HCT116 (cell line): ENCODE results near the gene ADPRS. TPM values are rescaled to one million over a fixed set of nuclear protein-coding genes. Genes with fewer than 3 reads are reported as not detected.

Experiments
- ATAC-seq: fragments of 200-7000 bp; cut with Tn5 transposase; 2 replicates; pipeline ENCODE4 v1.9.1; 2020; ENCODE audit warnings: mild to moderate bottlenecking, moderate library complexity
- BruUV-seq: library from RNA; stranded (reverse); fragments of 400-500 nt; replicated peaks from 2 replicates; lab custom pipeline; 2021; lab: Mats Ljungman, UMichigan
- CTCF ChIA-PET: fragments of 300-600 bp; sonication (Branson Sonifier 250); formaldehyde crosslinking; loops from one replicate; lab custom pipeline; 2021; ENCODE audit warnings: antibody characterized with exemption; lab: Charles Lee
- POLR2A ChIA-PET: fragments of 300-600, 350-600 bp; sonication (Branson Sonifier 250); formaldehyde crosslinking; loops from one replicate; lab custom pipeline; 2021; ENCODE audit warnings: antibody characterized with exemption; lab: Charles Lee
- RAD21 ChIA-PET, 2 experiments: fragments of 300-600 bp; sonication (Branson Sonifier 250); formaldehyde crosslinking; loops; one replicate each; lab custom pipeline; 2023; ENCODE audit warnings: low total read pairs in 2 of 2; ENCODE audit not compliant: uncharacterized antibody in 2 of 2, unreplicated experiment in 2 of 2, low non-redundant PET in 1 of 2; lab: Charles Lee
- DNase-seq: peaks from one replicate; pipeline ENCODE4 v3.0.0-alpha.2; 2010; ENCODE audit warnings: low read depth, low spot score
- H2AFZ ChIP-seq: fragments of 200-600 bp; shearing (Covaris generic), sonication (generic); 2 replicates; pipeline ENCODE4 v1.6.1; 2017; ENCODE audit warnings: low read depth, mixed run types, mixed read lengths, antibody characterized with exemption, low read length; ENCODE audit not compliant: poor library complexity, severe bottlenecking
- H3K27ac ChIP-seq: 2 replicates; pipeline ENCODE4 v1.5.1; 2012; ENCODE audit warnings: low read depth, low read length
- H3K27me3 ChIP-seq: fragments of 200-600 bp; sonication (generic); 2 replicates; pipeline ENCODE4 v1.6.1; 2016; ENCODE audit warnings: mixed run types, low read length, mixed read lengths; ENCODE audit not compliant: insufficient read depth
- H3K36me3 ChIP-seq, 2 experiments: fragments of 200-500 bp in 1 of 2; fragments of 200-600 bp in 1 of 2; sonication (Bioruptor generic) in 1 of 2; sonication (generic) in 1 of 2; 2 replicates each; pipeline versions ENCODE4 v1.5.1 to v1.6.1; 2014 to 2016; ENCODE audit warnings: low read length in 2 of 2, inconsistent platforms in 1 of 2, mixed read lengths in 1 of 2, mixed run types in 1 of 2; ENCODE audit not compliant: insufficient read depth in 2 of 2, control insufficient read depth in 1 of 2
- H3K4me1 ChIP-seq, 2 experiments: fragments of 200-600 bp in 1 of 2; sonication (generic) in 1 of 2; 2 replicates each; pipeline versions ENCODE4 v1.5.1 to v1.6.1; 2012 to 2017; ENCODE audit warnings: low read length in 2 of 2, inconsistent platforms in 1 of 2, mild to moderate bottlenecking in 1 of 2, mixed read lengths in 1 of 2, mixed run types in 1 of 2, moderate library complexity in 1 of 2; ENCODE audit not compliant: insufficient read depth in 2 of 2, control insufficient read depth in 1 of 2
- H3K4me2 ChIP-seq: fragments of 200-600 bp; sonication (generic); 2 replicates; pipeline ENCODE4 v1.6.1; 2017; ENCODE audit warnings: mixed run types, low read length, mixed read lengths
- H3K4me3 ChIP-seq, 2 experiments: fragments of 200-600 bp in 1 of 2; sonication (generic) in 1 of 2; replicated peaks in 1 of 2; 2 replicates each; pipeline ENCODE4 v1.5.1; 2011 to 2016; ENCODE audit warnings: low read length in 2 of 2, control low read depth in 1 of 2, low read depth in 1 of 2, mild to moderate bottlenecking in 1 of 2, mixed read lengths in 1 of 2, mixed run types in 1 of 2
- H3K79me2 ChIP-seq: fragments of 200-600 bp; sonication (generic); 2 replicates; pipeline ENCODE4 v1.6.1; 2017; ENCODE audit warnings: mild to moderate bottlenecking, mixed run types, low read length, moderate library complexity, mixed read lengths; ENCODE audit not compliant: insufficient read depth
- H3K9ac ChIP-seq: fragments of 200-600 bp; sonication (generic); 2 replicates; pipeline ENCODE4 v1.6.1; 2016; ENCODE audit warnings: low read length, mixed read lengths
- H3K9me2 ChIP-seq: fragments of 200-600 bp; sonication (generic), shearing (Covaris generic); 2 replicates; pipeline ENCODE4 v1.6.1; 2017; ENCODE audit warnings: mixed run types, mild to moderate bottlenecking, moderate library complexity; ENCODE audit not compliant: insufficient read depth
- H3K9me3 ChIP-seq, 2 experiments: fragments of 200-500 bp in 1 of 2; fragments of 200-600 bp in 1 of 2; sonication (Bioruptor generic) in 1 of 2; sonication (generic) in 1 of 2; 2 replicates each; pipeline ENCODE4 v1.6.1; 2014 to 2017; ENCODE audit warnings: low read length in 2 of 2, mixed read lengths in 2 of 2, inconsistent platforms in 1 of 2, low read depth in 1 of 2, mild to moderate bottlenecking in 1 of 2, mixed run types in 1 of 2, moderate library complexity in 1 of 2; ENCODE audit not compliant: control insufficient read depth in 1 of 2, insufficient read depth in 1 of 2
- H4K20me1 ChIP-seq: fragments of 200-600 bp; sonication (generic), shearing (Covaris generic); 2 replicates; pipeline ENCODE4 v1.6.1; 2017; ENCODE audit warnings: mixed run types, mild to moderate bottlenecking, moderate library complexity; ENCODE audit not compliant: insufficient read depth
- EZH2 ChIP-seq: fragments of 200-600 bp; sonication (generic); IDR thresholded peaks from 2 replicates; pipeline ENCODE4 v1.6.1; 2017; ENCODE audit warnings: antibody characterized with exemption, mixed run types
- JUND ChIP-seq: IDR thresholded peaks from 2 replicates; pipeline ENCODE4 v1.6.1; 2012
- POLR2AphosphoS5 ChIP-seq: IDR thresholded peaks from 2 replicates; pipeline ENCODE4 v1.6.1; 2011; ENCODE audit warnings: mild to moderate bottlenecking, low read depth, low read length, moderate library complexity
- intact Hi-C: fragments of 100-400 bp; cut with micrococcal nuclease; formaldehyde crosslinking; loops from 2 replicates; pipeline ENCODE4 v1.10.0; 2022
- total RNA-seq: library from RNA; stranded (reverse); gene quantifications from one replicate; pipeline ENCODE4 v1.2.1, GENCODE V29; 2021; ENCODE audit not compliant: unreplicated experiment

The ADPRS gene
- total RNA-seq, 1 experiment from 2014 or later, result 28.2 TPM

- Histone ChIP-seq H3K4me3 (no peak overlapping the region), H3K79me2 (peaks cover 20% of the 10 kb centered on the region), H4K20me1 (no peaks in the 10 kb centered on the region), H2AFZ (no peak overlapping the region), H3K36me3 (peaks cover 2 to 22% of the 10 kb centered on the region in 2 experiments; a peak in 1 of 4 replicates), H3K27me3 (no peaks in the 10 kb centered on the region), H3K4me2 (no peak overlapping the region), H3K9me3 (no peaks in the 10 kb centered on the region), H3K27ac (no peak overlapping the region), H3K4me1 (peaks cover 0 to 31% of the 10 kb centered on the region in 2 experiments; a peak in 3 of 4 replicates), H3K9me2 (no peaks in the 10 kb centered on the region), H3K9ac (no peak overlapping the region)
- no peak for DNase-seq
- no TSS peak for BruUV-seq
- intact Hi-C loops, result no loop called here
- POLR2A ChIA-PET, result no interaction called here
- CTCF ChIA-PET, result interaction anchor here (4.3 kb wide), 1 partner anchor 41 kb away, joined by 31 read pairs; no protein-coding TSS in a partner anchor
- RAD21 ChIA-PET, result no interaction called here
- no peak for ATAC-seq
- TF ChIP-seq POLR2AphosphoS5, result no peak
Measured at GRCh38 chr1:36136535-36136934, 47.8 kb downstream of the ADPRS start.

GRCh38 chr1:36137226-36137625, 48.5 kb downstream of the ADPRS start:
- TF ChIP-seq EZH2 (no peak), JUND (no peak)
- ChIA-PET CTCF (no interaction called here), RAD21 (no interaction called here), POLR2A (no interaction called here)
- no peak overlapping the region for H3K4me3 ChIP-seq
- no peaks in the 10 kb centered on the region for H3K27me3 ChIP-seq
- no peaks in the 10 kb centered on the region for H4K20me1 ChIP-seq
- H3K36me3 ChIP-seq, result peaks cover 2 to 22% of the 10 kb centered on the region in 2 experiments; a peak in 1 of 4 replicates
- no peak overlapping the region for H2AFZ ChIP-seq
- no peak overlapping the region for H3K9ac ChIP-seq
- no TSS peak for BruUV-seq
- peaks cover 27% of the 10 kb centered on the region for H3K79me2 ChIP-seq
- H3K27ac ChIP-seq, result no peak overlapping the region
- intact Hi-C loops, result no loop called here
- H3K4me2 ChIP-seq, result no peak overlapping the region
- H3K9me2 ChIP-seq, result no peaks in the 10 kb centered on the region
- no peaks in the 10 kb centered on the region for H3K9me3 ChIP-seq
- ATAC-seq (no peak), DNase-seq (no peak)
- H3K4me1 ChIP-seq, result peaks cover 0 to 31% of the 10 kb centered on the region in 2 experiments; a peak in 3 of 4 replicates
